ENCODE measurements around the gene SPATS2L.
A peak's percentile ranks its signal among the peaks of the same experiment; 100 is the strongest.

SPATS2L gene

GRCh38 chr2:200467806-200468681 is 161.6 kb downstream of the SPATS2L start:
- no peak for TF ChIP-seq CTCF (IDR thresholded peaks at IDR 0.05)

- no peak for TF ChIP-seq CTCF (IDR thresholded peaks at IDR 0.05)
Observed at GRCh38 chr2:200469708-200470211, 163.3 kb downstream of the SPATS2L start.

- no peak for TF ChIP-seq CTCF (IDR thresholded peaks at IDR 0.05)
Observed at GRCh38 chr2:200470230-200470629, 163.7 kb downstream of the SPATS2L start.

GRCh38 chr2:200471324-200471848 is 164.9 kb downstream of the SPATS2L start:
- peak; percentile 61 for TF ChIP-seq CTCF (IDR thresholded peaks at IDR 0.05)

GRCh38 chr2:200471928-200472645 is 165.6 kb downstream of the SPATS2L start:
- TF ChIP-seq CTCF (IDR thresholded peaks at IDR 0.05) = no peak

- no peak for TF ChIP-seq CTCF (IDR thresholded peaks at IDR 0.05)
Observed at GRCh38 chr2:200472853-200473464, 166.5 kb downstream of the SPATS2L start.

GRCh38 chr2:200475795-200476194 is 169.3 kb downstream of the SPATS2L start:
- TF ChIP-seq CTCF (IDR thresholded peaks at IDR 0.05) = no peak

Data from LNCAP (cell line).